ENCODE data around the gene MRPL39.

- TF ChIP-seq SREBF2 (IDR thresholded peaks at IDR 0.05): no peak
- TF ChIP-seq EHMT2 (IDR thresholded peaks at IDR 0.05; ENCODE audit: low read depth): no peak
- TF ChIP-seq POLR2A (IDR thresholded peaks at IDR 0.05; ENCODE audit: low read length): no peak
- no peak for TF ChIP-seq POLR2AphosphoS2 (conservative IDR thresholded peaks at IDR 0.05; ENCODE audit: low read length)
- TF ChIP-seq, protein P1, sequence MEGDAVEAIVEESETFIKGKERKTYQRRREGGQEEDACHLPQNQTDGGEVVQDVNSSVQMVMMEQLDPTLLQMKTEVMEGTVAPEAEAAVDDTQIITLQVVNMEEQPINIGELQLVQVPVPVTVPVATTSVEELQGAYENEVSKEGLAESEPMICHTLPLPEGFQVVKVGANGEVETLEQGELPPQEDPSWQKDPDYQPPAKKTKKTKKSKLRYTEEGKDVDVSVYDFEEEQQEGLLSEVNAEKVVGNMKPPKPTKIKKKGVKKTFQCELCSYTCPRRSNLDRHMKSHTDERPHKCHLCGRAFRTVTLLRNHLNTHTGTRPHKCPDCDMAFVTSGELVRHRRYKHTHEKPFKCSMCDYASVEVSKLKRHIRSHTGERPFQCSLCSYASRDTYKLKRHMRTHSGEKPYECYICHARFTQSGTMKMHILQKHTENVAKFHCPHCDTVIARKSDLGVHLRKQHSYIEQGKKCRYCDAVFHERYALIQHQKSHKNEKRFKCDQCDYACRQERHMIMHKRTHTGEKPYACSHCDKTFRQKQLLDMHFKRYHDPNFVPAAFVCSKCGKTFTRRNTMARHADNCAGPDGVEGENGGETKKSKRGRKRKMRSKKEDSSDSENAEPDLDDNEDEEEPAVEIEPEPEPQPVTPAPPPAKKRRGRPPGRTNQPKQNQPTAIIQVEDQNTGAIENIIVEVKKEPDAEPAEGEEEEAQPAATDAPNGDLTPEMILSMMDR (IDR thresholded peaks at IDR 0.05): no peak
- TF ChIP-seq EP300 (IDR thresholded peaks at IDR 0.05): no peak
- TF ChIP-seq, protein P2, sequence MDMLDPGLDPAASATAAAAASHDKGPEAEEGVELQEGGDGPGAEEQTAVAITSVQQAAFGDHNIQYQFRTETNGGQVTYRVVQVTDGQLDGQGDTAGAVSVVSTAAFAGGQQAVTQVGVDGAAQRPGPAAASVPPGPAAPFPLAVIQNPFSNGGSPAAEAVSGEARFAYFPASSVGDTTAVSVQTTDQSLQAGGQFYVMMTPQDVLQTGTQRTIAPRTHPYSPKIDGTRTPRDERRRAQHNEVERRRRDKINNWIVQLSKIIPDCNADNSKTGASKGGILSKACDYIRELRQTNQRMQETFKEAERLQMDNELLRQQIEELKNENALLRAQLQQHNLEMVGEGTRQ (IDR thresholded peaks at IDR 0.05): no peak
- TF ChIP-seq RARB (CRISPR knock-in tag; IDR thresholded peaks at IDR 0.05): no peak
These were observed 51.8 kb downstream of the MRPL39 start for GRCh38 chr21:25555492-25555891.
